ENCODE data around the gene EDRF1. TPM values are rescaled to one million over a fixed set of nuclear protein-coding genes. Genes with fewer than 3 reads are reported as not detected.

EDRF1 gene
- total and polyA plus RNA-seq, 2 of the 4 experiments (the other 2 are of a cell fraction), result 17.0 to 24.9 TPM

DNA sequence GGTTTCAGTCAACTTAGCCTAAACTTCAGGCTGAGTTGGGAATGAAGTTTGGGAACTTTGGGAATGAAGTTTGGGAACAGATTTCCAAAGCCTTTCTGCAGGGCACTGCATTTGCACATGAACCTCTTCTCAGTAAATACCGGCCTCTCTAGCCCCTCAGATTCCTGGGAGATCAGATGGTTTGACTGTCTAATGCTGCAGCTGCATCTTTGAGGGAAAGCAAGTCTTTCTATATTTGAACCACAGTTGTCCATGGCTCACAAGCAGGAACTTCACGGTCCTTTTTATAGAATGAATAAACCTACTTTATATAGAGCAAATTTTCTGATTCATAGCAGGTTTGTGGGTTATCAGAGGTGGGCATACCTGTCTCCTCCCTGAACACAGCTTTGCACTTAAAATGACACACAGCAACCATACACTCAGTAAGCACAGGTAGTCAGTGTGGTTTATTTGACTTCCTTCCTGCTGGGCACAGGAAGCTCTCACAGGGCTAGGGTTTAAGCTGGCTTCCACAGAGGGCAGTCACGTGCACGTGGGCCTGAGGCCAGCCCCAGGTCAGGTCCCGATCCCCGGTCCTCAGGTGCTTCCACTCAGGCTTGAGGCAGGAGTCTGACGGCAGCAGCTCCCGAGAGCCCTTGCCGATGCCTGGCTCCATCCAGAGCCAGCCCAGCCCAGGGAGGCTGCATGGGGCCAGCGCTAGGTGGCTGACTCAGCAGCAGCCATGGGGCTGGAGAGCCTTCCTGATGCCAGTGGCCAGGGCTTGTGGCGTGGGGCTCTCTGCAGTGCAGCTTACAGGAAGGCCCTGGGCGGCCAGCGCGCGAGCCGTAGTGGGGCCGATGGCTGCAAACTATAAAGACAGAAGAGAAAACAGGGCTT, 68.9 kb downstream of the EDRF1 start:
- intact Hi-C loops (cut with micrococcal nuclease), result no loop called here
- H2BK20ac ChIP-seq (ENCODE audit: low read depth, low read length), result no peak overlapping the region
- in situ Hi-C loops (cut with MboI; ENCODE audit: low sequenced_read_pairs), result no loop called here
- no peak overlapping the region for H3K56ac ChIP-seq (ENCODE audit: extremely low read depth, insufficient read depth, low read length)
- no peak overlapping the region for H2AK9ac ChIP-seq (replicated peaks; ENCODE audit: low read depth, low read length, poor library complexity)
- no peaks in the 10 kb centered on the region for H3K27me3 ChIP-seq (ENCODE audit: control insufficient read depth, insufficient read depth, low read length)
- no peak overlapping the region for H3K4me2 ChIP-seq (ENCODE audit: low read depth, low read length)
- POLR2A ChIA-PET (ENCODE audit: unreplicated experiment), result no interaction called here
- no peak overlapping the region for H3K9ac ChIP-seq (ENCODE audit: low read depth, low read length)
- no peak for TF ChIP-seq SMC3 (IDR thresholded peaks at IDR 0.05; ENCODE audit: low read depth, low read length)
- no peak for TF ChIP-seq POLR2A (IDR thresholded peaks at IDR 0.05; ENCODE audit: low read depth, low read length)
- TF ChIP-seq RCOR1 (IDR thresholded peaks at IDR 0.05; ENCODE audit: insufficient replicate concordance, low read length), result no peak
- no peak for TF ChIP-seq MXI1 (IDR thresholded peaks at IDR 0.05; ENCODE audit: borderline replicate concordance, low read depth, low read length)
- TF ChIP-seq RFX5 (IDR thresholded peaks at IDR 0.05; ENCODE audit: low read depth, low read length), result no peak
- no peak for TF ChIP-seq NFE2L2 (IDR thresholded peaks at IDR 0.05; ENCODE audit: low read depth, low read length)
- TF ChIP-seq, protein P1, sequence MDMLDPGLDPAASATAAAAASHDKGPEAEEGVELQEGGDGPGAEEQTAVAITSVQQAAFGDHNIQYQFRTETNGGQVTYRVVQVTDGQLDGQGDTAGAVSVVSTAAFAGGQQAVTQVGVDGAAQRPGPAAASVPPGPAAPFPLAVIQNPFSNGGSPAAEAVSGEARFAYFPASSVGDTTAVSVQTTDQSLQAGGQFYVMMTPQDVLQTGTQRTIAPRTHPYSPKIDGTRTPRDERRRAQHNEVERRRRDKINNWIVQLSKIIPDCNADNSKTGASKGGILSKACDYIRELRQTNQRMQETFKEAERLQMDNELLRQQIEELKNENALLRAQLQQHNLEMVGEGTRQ (IDR thresholded peaks at IDR 0.05; ENCODE audit: low read depth, low read length), result no peak
- TF ChIP-seq RAD21 (IDR thresholded peaks at IDR 0.05; ENCODE audit: low read length), result no peak
- TF ChIP-seq FOS (IDR thresholded peaks at IDR 0.05; ENCODE audit: low read depth, low read length), result no peak
- TF ChIP-seq, protein P2, sequence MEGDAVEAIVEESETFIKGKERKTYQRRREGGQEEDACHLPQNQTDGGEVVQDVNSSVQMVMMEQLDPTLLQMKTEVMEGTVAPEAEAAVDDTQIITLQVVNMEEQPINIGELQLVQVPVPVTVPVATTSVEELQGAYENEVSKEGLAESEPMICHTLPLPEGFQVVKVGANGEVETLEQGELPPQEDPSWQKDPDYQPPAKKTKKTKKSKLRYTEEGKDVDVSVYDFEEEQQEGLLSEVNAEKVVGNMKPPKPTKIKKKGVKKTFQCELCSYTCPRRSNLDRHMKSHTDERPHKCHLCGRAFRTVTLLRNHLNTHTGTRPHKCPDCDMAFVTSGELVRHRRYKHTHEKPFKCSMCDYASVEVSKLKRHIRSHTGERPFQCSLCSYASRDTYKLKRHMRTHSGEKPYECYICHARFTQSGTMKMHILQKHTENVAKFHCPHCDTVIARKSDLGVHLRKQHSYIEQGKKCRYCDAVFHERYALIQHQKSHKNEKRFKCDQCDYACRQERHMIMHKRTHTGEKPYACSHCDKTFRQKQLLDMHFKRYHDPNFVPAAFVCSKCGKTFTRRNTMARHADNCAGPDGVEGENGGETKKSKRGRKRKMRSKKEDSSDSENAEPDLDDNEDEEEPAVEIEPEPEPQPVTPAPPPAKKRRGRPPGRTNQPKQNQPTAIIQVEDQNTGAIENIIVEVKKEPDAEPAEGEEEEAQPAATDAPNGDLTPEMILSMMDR (conservative IDR thresholded peaks at IDR 0.05; ENCODE audit: low read depth, low read length), result no peak
- no peak for TF ChIP-seq CHD1 (IDR thresholded peaks at IDR 0.05; ENCODE audit: low read depth, low read length)
- TF ChIP-seq, protein P3, sequence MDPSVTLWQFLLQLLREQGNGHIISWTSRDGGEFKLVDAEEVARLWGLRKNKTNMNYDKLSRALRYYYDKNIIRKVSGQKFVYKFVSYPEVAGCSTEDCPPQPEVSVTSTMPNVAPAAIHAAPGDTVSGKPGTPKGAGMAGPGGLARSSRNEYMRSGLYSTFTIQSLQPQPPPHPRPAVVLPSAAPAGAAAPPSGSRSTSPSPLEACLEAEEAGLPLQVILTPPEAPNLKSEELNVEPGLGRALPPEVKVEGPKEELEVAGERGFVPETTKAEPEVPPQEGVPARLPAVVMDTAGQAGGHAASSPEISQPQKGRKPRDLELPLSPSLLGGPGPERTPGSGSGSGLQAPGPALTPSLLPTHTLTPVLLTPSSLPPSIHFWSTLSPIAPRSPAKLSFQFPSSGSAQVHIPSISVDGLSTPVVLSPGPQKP (IDR thresholded peaks at IDR 0.05; ENCODE audit: borderline replicate concordance, low read depth, low read length), result no peak
- TF ChIP-seq MAZ (IDR thresholded peaks at IDR 0.05; ENCODE audit: borderline replicate concordance, low read depth, low read length), result no peak
- H2AK5ac ChIP-seq (ENCODE audit: low read depth, low read length), result no peak overlapping the region
- no peaks in the 10 kb centered on the region for H3K79me1 ChIP-seq (ENCODE audit: low read depth in 1 of 2, low read length in 2 of 2)
- H3K9me1 ChIP-seq (ENCODE audit: insufficient read depth, low read length), result no peaks in the 10 kb centered on the region; the same call in 1 of the 2 replicates
- no peak overlapping the region for H3K4me3 ChIP-seq (ENCODE audit: insufficient read depth, low read depth, low read length)
- no peak overlapping the region for H4K5ac ChIP-seq (ENCODE audit: low read depth, low read length)
- no peak overlapping the region for H2BK5ac ChIP-seq (ENCODE audit: low read depth, low read length, poor library complexity, severe bottlenecking)
- no peaks in the 10 kb centered on the region for H3K4me1 ChIP-seq (ENCODE audit: control insufficient read depth, insufficient read depth, low read length)
- CTCF ChIA-PET, result no interaction called here
- WGBS, 2 experiments (ENCODE audit: extremely low coverage in 2 of 2, insufficient read length in 1 of 2), result 84% methylated on average over 10 of the region's 17 CpGs; no CpG with 5 or more reads in 1 of the 2 experiments
- peaks cover 26% of the 10 kb centered on the region for H3K36me3 ChIP-seq (ENCODE audit: control insufficient read depth, insufficient read depth, low read length)
- no peak overlapping the region for H2BK120ac ChIP-seq (ENCODE audit: low read depth, low read length)
- no peak overlapping the region for H3K23ac ChIP-seq (ENCODE audit: low read depth, low read length)
- no peak overlapping the region for H3K18ac ChIP-seq (ENCODE audit: low read depth, low read length)
- no peak overlapping the region for H2BK15ac ChIP-seq (ENCODE audit: low read depth, low read length)
- BruUV-seq (replicated peaks), result no TSS peak
- no peak overlapping the region for H4K91ac ChIP-seq (ENCODE audit: insufficient read depth, low read depth, low read length)
- no peaks in the 10 kb centered on the region for H4K20me1 ChIP-seq (ENCODE audit: insufficient read depth, low read length)
- H3K14ac ChIP-seq (replicated peaks; ENCODE audit: low read depth, low read length), result no peak overlapping the region
- no peak for DNase-seq
- dilution Hi-C loops (cut with HindIII; ENCODE audit: low sequenced_read_pairs, unreplicated experiment), result no loop called here
- H3K4ac ChIP-seq (ENCODE audit: low read depth, low read length), result no peak overlapping the region
- H3K9me3 ChIP-seq (ENCODE audit: control insufficient read depth, insufficient read depth, low read length), result no peaks in the 10 kb centered on the region
- no peak overlapping the region for H3K27ac ChIP-seq (ENCODE audit: insufficient read depth, low read length)
- H4K8ac ChIP-seq (ENCODE audit: low read depth in 2 of 2, low read length in 2 of 2), result no peak overlapping the region
- no peak overlapping the region for H2AFZ ChIP-seq (replicated peaks; ENCODE audit: low read length, poor library complexity)
- ATAC-seq (ENCODE audit: low read depth), result no peak

Measured in IMR-90 (cell line).